ENCODE measurements around the gene WEE2. TPM values are rescaled to one million over a fixed set of nuclear protein-coding genes. Genes with fewer than 3 reads are reported as not detected.

WEE2 gene
- total and polyA plus RNA-seq, 8 donors, result 0.02 to 0.19 (median 0.12) TPM; not detected in 5

DNA sequence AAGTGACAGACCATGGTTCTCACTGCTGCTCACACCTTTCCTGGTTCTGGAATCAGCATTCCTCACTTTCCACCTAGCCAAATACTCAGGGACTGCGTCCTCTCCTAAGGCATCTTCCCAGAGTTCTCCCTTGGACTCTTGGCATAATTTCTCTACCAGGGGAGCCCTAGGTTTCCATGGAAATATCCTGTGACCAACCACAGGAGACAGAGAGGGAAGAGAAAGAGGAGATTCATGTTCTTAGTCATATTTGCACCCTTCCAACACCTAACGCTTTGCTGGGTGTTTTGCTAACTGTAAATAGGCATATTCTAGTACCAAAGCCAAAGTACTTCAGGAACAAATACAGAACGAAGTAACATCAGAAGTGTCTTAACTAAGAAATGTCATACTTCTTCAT, 34.8 kb upstream of the WEE2 start:
- Histone ChIP-seq H3K4me3 (no peak overlapping the region), H3K27ac (no peak overlapping the region), H3K36me3 (no peaks in the 10 kb centered on the region), H3K9me3 (no peaks in the 10 kb centered on the region), H3K4me1 (no peaks in the 10 kb centered on the region), H3K27me3 (no peaks in the 10 kb centered on the region)
- DNase-seq, result no peak
- no peak for FAIRE-seq
- 93 to 94% methylated on average over 3 of the region's 3 CpGs for WGBS, 2 donors
- ATAC-seq, result no peak
- intact Hi-C loops (cut with DNase I), result no loop called here
- TF ChIP-seq, protein P1, sequence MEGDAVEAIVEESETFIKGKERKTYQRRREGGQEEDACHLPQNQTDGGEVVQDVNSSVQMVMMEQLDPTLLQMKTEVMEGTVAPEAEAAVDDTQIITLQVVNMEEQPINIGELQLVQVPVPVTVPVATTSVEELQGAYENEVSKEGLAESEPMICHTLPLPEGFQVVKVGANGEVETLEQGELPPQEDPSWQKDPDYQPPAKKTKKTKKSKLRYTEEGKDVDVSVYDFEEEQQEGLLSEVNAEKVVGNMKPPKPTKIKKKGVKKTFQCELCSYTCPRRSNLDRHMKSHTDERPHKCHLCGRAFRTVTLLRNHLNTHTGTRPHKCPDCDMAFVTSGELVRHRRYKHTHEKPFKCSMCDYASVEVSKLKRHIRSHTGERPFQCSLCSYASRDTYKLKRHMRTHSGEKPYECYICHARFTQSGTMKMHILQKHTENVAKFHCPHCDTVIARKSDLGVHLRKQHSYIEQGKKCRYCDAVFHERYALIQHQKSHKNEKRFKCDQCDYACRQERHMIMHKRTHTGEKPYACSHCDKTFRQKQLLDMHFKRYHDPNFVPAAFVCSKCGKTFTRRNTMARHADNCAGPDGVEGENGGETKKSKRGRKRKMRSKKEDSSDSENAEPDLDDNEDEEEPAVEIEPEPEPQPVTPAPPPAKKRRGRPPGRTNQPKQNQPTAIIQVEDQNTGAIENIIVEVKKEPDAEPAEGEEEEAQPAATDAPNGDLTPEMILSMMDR (IDR thresholded peaks at IDR 0.05), result no peak

DNA sequence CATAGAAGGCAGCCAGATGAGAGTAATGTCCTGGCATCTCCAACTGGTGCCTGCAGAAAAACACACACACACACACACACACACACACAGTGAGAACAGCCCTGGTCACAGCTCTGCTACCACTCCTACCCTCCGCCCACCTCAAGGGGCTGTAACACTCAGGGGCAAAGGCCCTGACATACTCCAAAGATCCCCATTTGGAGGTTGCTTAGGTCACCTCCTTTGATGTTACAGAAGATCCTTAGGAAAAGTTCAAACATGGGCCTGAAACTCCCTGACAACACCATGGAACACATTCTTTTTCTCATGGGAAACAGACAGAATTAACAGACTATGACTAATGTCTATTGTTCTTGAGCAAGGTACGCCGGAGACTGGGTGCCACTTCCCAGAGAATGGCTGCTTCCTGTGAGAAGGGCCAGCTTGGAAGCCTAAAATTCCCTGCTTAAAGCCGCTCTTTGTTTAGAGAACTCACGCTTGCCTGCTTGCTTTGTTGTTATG, 33.9 kb upstream of the WEE2 start:
- WGBS, 2 donors, result 80 to 85% methylated on average over 5 of the region's 5 CpGs
- ATAC-seq (peak in 3 of 4 donors; percentile 28 to 67 (median 55)), DNase-seq (no peak), FAIRE-seq (no peak)
- Histone ChIP-seq H3K27me3 (no peaks in the 10 kb centered on the region), H3K4me3 (no peak overlapping the region), H3K36me3 (no peaks in the 10 kb centered on the region), H3K27ac (peak overlapping the region in 2 of 4 donors; percentile 24 to 36), H3K9me3 (no peaks in the 10 kb centered on the region), H3K4me1 (no peaks in the 10 kb centered on the region)
- intact Hi-C loops (cut with DNase I), result no loop called here
- TF ChIP-seq, protein P1 (IDR thresholded peaks at IDR 0.05), result no peak

DNA sequence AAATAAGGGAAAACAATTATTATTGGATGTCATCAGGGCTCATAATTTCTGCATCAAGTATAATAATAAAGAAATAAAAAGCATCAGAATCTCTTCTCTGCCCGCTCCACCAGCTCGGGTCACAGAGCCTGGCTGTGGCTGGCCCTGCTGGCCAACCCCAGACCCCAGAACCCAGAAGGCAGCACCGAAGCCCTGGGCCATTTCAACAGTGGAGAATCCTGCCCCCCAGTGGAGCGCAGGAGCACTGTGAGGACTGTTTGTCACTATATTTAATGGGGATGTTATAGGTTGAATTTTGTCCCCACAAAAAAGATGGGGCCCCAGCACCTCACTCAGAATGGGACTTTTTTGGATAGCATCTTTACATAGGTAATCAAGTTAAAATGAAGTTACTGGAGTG, 33.5 kb upstream of the WEE2 start:
- ATAC-seq (peak in 3 of 4 donors; percentile 39 to 59 (median 56)), FAIRE-seq (no peak), DNase-seq (no peak)
- no peaks in the 10 kb centered on the region for H3K9me3 ChIP-seq
- H3K27ac ChIP-seq, result peak overlapping the region in 2 of 4 donors; percentile 24 to 36
- H3K4me3 ChIP-seq, result no peak overlapping the region
- H3K36me3 ChIP-seq, result no peaks in the 10 kb centered on the region
- TF ChIP-seq, protein P1 (IDR thresholded peaks at IDR 0.05), result peak in 2 of 4 donors; percentile 13
- H3K4me1 ChIP-seq, result no peaks in the 10 kb centered on the region
- intact Hi-C loops (cut with DNase I), result no loop called here
- no peaks in the 10 kb centered on the region for H3K27me3 ChIP-seq
- WGBS, 2 donors, result 70 to 80% methylated on average over 4 of the region's 4 CpGs

DNA sequence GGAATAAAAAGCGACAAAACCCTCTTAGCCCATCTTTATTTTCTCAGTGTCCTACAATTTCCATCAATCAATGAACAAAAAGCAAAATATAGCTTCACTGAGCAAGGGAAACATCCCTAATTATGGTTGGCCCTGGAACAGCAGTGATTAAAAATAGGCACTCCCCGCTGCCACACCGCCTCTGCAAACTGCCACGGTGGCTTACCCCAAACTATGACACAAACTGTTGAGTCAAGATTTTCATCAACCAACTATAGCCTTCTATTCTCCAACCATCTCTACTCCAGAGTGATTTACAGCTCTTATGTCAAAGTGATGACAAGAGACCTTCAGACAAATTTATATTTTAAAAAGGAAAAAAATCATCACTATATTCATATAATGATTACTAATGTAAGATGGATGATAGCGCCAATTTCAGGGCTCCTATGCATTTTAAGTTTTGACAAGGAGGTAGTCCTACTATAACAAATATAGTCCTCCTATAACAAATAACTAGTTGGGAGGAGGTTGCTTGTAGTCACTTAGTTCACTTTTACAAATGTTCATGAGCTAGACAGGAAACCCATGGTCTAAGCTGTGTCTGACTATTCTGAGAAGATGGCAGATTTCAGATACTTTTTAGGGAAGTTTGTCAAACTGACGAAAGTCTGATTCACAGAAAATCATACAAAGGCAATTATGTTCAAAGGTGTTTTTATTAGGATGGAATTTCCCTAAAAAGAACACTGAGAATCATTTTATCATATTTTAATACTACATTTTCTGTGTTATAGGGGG, 32.5 kb upstream of the WEE2 start:
- intact Hi-C loops (cut with DNase I), result no loop called here
- no peak for FAIRE-seq
- H3K4me1 ChIP-seq, result no peaks in the 10 kb centered on the region
- 91 to 94% methylated on average over 6 of the region's 6 CpGs for WGBS, 2 donors
- no peak overlapping the region for H3K4me3 ChIP-seq
- H3K9me3 ChIP-seq, result no peaks in the 10 kb centered on the region
- TF ChIP-seq, protein P1 (IDR thresholded peaks at IDR 0.05), result no peak
- ATAC-seq, result peak in 1 of 4 donors; percentile 55
- peak overlapping the region in 1 of 4 donors; percentile 36 for H3K27ac ChIP-seq
- H3K36me3 ChIP-seq, result no peaks in the 10 kb centered on the region
- DNase-seq, result no peak
- H3K27me3 ChIP-seq, result no peaks in the 10 kb centered on the region

DNA sequence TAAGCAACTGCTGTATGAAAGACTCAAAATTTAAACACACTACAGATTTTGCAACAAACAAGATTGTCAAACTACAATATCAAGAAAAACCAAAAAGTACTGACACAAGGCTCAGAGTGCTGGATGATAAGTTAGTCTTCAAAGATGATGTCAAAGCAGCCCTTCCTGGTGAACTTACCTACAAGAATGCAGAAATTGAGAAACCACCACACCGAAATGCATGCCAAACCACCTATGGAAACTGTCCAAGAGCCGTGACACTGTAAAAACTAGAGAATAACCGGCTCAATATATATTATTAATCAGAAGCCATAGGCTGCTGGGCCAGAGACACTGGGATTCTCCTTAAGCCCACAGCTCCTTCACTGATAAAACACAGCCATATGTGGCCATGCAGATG, 31.5 kb upstream of the WEE2 start:
- FAIRE-seq, result no peak
- 79 to 87% methylated on average over 3 of the region's 3 CpGs for whole genome bisulfite sequencing, 2 donors
- H3K27ac ChIP-seq, result no peak overlapping the region

More for the DNA sequence above, 31.5 kb upstream of the WEE2 start:
- Histone ChIP-seq H3K36me3 (no peaks in the 10 kb centered on the region), H3K27me3 (no peaks in the 10 kb centered on the region), H3K9me3 (no peaks in the 10 kb centered on the region), H3K4me1 (no peaks in the 10 kb centered on the region), H3K4me3 (no peak overlapping the region)
- intact Hi-C loops (cut with DNase I), result no loop called here
- no peak for ATAC-seq
- no peak for DNase-seq
- TF ChIP-seq, protein P1 (IDR thresholded peaks at IDR 0.05), result no peak

Data from pancreas (tissue), 10 donors.